ENCODE measurements around the gene RFX8.
A peak's percentile ranks its signal among the peaks of the same experiment; 100 is the strongest.
"Not testable (repeated sequence)": the region's sequence is repeated elsewhere in the genome, so short reads cannot be mapped to it uniquely, and the experiment has no call there.

RFX8 gene

DNA sequence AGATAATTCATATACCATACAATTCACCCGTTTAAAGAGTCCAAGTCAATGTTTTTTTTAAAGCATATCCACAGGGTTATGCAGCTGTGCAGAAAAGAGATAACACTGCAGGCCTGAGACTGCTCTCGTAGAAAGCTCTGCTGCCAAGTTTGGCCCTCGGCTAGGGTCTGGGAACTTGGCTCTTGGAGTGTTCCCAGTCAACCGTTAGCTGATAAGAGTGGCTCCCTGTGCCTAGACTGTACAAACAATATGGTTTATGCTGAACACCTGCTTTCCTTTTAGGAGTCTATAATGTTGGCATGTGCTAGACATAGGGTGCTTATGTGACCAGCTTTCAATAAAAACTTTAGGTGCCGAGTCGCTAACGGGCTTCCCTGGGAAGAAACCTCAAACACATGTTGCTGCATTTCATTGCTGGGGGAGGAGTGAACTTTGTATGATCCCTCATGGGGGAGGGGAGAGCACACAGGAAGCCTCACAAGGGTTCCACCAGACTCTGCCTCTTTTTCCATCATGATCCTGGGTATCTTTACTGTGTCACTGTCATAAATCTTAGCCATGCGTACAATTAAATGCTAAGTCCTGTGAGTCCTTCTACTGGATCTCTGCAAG lies 34.7 kb downstream of the RFX8 start:
- no peak for DNase-seq (ENCODE audit: low read depth in 2 of 2)

- no peak for DNase-seq (ENCODE audit: low read depth in 2 of 2)
Observed at GRCh38 chr2:101439716-101440115, 35.2 kb downstream of the RFX8 start.

DNA sequence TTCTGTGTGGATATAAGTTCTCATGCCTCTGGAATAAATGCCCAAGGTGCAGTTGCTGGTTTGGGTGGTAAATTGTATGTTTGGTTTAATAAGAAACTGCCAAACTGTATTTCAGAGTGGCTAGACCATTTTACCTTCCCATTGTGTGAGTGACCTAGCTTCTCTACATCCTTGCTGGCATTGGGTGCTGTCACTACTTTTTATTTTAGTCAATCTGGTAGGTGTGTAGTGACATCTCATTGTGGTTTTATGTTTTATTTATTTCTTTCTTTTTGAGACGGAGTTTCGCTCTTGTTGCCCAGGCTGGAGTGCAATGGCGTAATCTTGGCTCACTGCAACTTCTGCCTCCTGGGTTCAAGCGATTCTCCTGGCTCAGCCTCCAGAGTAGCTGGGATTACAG lies 36.4 kb downstream of the RFX8 start:
- not testable (repeated sequence) for DNase-seq (ENCODE audit: low read depth in 2 of 2)

DNA sequence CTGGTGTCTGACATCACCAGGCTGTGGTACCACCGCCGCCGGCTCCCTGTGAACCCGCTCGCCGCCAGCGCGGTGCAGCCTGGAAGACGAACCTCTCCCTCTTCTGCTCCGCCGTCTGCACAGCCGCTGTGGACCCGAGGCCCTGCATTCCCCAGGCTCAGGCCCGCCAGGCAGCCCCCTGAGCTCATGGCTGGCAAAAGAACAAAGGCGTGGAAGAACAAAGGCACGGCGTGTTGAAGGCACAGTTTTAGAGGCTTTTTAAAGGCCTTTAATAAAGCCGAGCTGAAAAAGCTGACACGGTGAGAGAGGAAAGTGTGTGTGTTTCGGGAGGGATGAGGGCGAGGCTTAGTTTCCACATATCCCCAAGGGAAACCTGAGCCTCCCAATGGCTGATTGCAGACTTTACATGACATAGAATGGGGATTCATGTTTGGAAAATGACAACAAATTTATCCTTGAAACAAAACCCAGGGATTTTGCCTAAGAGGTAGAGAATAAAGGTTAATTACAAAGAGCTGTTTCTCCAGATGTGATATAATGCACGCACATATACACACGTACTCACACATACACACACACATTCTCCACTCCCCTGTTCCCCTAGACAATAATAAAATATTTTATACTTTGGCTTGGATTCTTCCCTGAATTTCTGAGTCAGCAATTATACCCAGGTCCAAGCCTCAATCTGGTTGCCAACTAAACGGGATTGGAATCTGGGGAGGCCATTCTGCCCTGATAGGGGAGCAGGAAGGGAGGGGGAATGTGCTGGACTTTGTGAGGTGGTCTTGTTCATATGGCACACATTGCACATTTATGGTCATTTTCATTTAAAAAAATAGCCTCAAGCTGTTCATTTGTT lies 39.7 kb downstream of the RFX8 start:
- DNase-seq (ENCODE audit: low read depth in 2 of 2) = no peak

- DNase-seq (ENCODE audit: low read depth in 2 of 2) = no peak
Observed at GRCh38 chr2:101433465-101433864, 41.4 kb downstream of the RFX8 start.

DNA sequence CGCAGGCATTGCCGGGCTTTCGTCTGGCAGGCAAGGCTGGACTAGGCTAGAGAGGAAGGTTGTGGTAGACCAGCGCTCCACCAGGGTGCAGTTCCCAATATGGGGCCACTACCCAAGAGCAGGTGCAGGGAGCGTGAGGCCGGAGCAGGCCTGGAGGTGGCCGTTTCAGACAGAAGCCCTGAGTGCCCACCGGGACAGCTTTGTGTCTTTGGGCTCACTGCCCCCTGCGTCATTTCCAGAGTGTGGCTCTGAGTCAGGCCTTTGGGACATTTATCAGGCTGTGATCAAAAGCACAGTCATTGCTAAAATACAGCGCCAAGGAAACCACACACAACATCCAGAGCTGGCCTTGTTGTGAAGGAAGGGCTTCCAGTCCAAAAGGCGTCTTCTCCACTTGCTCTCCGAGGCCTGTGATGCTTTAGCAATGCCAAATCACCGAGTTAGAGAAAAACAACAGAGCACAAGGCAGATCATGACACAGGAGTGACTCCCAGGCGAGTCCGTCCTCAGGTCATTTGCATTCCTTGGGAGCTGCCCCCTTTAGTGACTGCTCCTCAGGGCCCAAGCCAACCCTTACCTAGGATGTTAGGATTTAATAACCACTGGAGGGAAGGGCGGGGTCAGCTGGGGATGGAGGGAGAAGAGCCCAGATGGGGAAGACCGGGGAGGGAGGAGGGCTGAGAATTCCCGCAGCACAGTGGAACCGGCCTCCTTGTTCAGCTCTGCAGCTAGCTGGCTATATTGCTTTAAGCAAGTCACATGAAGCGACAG lies 42.3 kb downstream of the RFX8 start:
- no peak for DNase-seq (ENCODE audit: low read depth in 2 of 2)

DNA sequence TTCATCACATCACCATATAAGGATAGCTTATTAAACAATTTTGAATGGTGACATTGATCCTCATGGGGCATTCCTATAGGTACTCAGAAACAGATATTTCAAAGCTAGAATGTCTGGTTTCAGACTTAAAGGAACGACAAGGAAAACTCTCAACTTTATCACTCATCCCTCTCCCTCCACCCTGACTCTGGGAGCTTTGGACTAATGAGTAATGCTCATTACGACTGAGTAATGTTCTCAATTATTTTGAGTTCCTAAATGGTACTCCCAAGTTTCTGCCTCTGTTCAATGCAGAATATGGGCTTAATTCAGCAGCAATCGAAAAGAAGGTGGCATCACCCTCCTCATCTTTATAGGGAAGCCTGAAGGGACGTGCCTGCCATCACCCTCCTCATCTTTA lies 43.4 kb downstream of the RFX8 start:
- no peak for DNase-seq (ENCODE audit: low read depth in 2 of 2)

GRCh38 chr2:101430156-101430555 lies 44.8 kb downstream of the RFX8 start:
- DNase-seq (ENCODE audit: low read depth in 2 of 2) = no peak

DNA sequence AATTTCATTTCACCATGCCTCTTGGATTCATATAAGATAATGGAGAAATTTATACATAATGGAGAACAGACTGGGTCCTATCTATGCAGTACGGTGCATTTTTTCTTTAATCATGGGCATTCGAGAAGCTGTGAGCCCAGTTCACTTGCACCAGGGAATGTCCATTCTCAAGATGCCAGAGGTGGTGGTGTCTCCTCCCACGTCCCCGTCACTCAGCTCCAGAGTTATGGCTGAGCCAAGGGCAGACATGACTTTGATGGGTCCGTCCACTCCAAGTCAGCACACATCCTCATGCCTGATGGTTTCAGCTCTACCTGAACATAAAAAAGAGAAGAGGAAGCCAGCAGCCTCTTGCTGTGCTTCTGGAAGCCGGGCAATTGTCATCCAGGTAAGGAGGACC lies 45.5 kb downstream of the RFX8 start:
- no peak for DNase-seq (ENCODE audit: low read depth in 2 of 2)

- DNase-seq (ENCODE audit: low read depth in 2 of 2) = no peak
Observed at GRCh38 chr2:101428422-101429176, 46.3 kb downstream of the RFX8 start.

GRCh38 chr2:101427743-101428142 lies 47.2 kb downstream of the RFX8 start:
- DNase-seq (ENCODE audit: low read depth in 2 of 2) = no peak

DNA sequence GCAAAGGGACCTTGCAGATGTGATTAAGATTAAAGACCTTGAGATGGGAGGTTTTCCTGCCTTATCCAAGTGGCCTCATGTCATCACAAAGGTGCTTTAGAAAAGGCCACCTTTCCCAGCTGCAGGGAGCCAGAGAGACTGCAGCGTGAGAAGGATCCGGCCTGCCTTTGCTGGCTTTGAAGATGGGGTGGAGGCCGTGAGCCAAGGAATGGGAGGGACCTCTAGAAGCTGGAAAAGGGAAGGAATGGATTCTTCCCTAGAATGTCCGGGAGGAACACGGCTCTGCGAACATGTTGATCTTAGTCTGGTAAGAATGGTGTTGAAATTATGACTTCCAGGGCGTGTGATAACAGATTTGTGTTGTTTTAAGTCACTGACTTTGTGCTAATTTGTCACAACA lies 47.7 kb downstream of the RFX8 start:
- no peak for DNase-seq (ENCODE audit: low read depth in 2 of 2)

DNA sequence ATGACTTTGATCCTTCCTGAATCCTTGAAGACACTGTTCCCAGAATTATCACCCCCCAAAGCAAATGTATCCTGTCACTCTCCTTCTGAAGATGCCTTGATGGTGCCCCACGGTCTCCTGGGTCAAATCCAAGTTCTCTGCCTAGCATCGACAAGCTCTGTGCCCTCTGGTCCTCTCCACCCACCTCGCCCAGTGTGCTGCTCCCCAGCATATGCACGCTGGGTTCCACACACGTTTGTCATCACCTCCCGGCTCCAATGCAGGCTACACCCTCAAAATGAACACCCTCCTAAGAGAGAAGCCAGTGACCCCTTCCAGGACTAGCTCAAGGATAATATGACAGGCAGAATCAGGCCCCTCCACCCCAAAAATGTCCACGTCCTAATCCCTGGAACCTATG lies 48.1 kb downstream of the RFX8 start:
- no peak for DNase-seq (ENCODE audit: low read depth in 2 of 2)

DNA sequence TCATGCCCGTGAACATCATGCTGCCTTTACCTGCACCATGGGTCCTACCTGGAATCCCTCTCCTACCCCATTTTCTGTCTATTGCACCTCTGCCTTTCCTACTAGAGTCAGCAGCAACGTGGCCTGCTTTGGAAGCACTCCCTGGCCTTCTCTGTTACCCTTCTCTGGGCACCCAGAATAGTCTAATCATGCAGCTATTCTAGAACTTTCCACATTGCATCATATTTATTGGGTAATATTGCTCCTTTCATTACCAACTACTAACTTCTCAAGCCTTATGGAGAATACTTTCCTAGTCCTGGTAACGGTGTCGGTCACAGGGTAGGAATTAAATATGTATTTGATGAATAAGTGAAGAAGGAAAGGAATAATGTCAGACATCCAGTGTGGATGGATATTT lies 54.3 kb downstream of the RFX8 start:
- no peak for DNase-seq (ENCODE audit: low read depth in 2 of 2)

- peak; percentile 18 to 60 for DNase-seq (ENCODE audit: low read depth in 2 of 2)
Observed at GRCh38 chr2:101419096-101419663, 55.7 kb downstream of the RFX8 start.

GRCh38 chr2:101418460-101419095 lies 56.3 kb downstream of the RFX8 start:
- DNase-seq (ENCODE audit: low read depth in 2 of 2) = no peak

DNA sequence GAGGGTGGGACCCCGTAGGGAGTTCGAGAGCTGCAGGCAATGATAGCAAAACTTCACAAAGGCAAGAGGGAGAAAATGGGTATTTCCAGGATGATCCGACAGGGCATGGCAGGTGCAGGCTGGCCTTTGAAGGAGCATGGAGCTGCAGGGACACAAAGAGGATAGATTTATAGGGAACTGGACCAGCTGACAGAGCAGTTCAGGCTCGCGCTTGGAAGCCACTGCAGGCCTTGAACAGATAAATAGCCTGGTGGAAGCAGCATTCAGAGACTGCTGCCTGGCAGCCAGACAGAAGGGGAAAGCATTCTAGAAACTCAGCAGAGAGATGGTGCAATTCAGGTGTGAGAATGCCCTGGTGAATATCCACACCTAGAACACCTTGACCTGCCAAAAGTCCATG lies 58.3 kb downstream of the RFX8 start:
- DNase-seq (ENCODE audit: low read depth in 2 of 2) = no peak

- DNase-seq (ENCODE audit: low read depth in 2 of 2) = no peak
Observed at GRCh38 chr2:101415884-101416283, 59.0 kb downstream of the RFX8 start.

GRCh38 chr2:101415220-101415619 lies 59.7 kb downstream of the RFX8 start:
- no peak for DNase-seq (ENCODE audit: low read depth in 2 of 2)

DNA sequence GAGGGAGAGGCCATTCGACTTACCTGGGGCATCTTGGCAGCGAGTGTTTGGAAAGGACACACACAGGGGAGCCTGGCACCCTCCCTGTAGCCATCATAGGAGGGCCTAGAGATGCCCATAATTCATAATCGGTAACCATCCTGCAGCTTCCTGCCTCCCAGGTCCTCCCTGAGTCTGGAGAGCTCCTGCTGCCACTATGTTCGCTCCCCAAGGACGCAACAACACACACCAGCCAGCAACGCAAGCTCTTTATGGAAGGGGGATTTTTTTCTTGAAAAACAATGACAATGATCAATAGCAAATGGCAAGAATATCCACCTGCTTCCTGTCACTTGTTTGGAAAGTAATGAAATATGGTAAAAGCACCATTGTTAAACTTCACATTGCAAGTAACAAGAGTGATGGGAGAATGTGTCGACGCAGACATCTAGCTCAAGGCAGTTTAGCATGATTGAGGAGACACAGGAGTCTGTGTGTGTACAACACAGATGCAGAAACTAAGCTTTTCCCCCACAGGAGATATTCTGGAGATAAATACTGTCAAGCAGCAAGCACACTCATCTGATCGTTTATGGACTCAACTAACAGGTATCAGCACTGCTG lies 62.7 kb downstream of the RFX8 start:
- no peak for DNase-seq (ENCODE audit: low read depth in 2 of 2)

- DNase-seq (ENCODE audit: low read depth in 2 of 2) = no peak
Observed at GRCh38 chr2:101410746-101411145, 64.2 kb downstream of the RFX8 start.
